ENCODE measurements around the gene C1QTNF9.
"Not testable (repeated sequence)": the region's sequence is repeated elsewhere in the genome, so short reads cannot be mapped to it uniquely, and the experiment has no call there.

The C1QTNF9 gene

GRCh38 chr13:24361852-24362366 lies 52.5 kb downstream of the C1QTNF9 start:
- DNase-seq (ENCODE audit: low spot score) = no peak

- DNase-seq (ENCODE audit: low spot score) = no peak
These were observed 53.1 kb downstream of the C1QTNF9 start for GRCh38 chr13:24362435-24362952.

DNA sequence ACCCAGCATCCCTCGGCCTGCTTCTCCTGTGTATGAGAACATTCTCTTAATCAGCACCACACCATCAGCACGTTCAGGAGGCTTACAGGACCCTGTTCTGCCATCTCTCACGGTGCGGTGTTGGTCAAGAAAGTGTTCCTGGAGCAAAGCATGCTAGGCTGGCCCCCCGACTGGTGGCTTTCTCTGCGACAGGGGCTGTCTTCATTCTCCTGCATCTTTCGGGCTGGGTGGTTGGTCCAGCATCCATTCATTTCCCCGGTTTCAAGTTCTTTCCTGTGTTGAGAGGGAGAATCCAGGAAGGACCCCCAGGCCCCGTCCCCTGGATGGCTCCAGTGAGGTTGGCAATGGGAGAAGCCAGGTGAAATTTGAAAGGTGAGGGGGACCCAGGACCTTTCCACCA lies 55.8 kb downstream of the C1QTNF9 start:
- no peak for DNase-seq (ENCODE audit: low spot score)

GRCh38 chr13:24366315-24366714 lies 56.9 kb downstream of the C1QTNF9 start:
- not testable (repeated sequence) for DNase-seq (ENCODE audit: low spot score)

GRCh38 chr13:24371273-24371672 lies 61.9 kb downstream of the C1QTNF9 start:
- DNase-seq (ENCODE audit: low spot score) = not testable (repeated sequence)

All from NAMALWA (cell line).